ENCODE measurements around the gene WDR64. TPM values are rescaled to one million over a fixed set of nuclear protein-coding genes. Genes with fewer than 3 reads are reported as not detected.

The WDR64 gene
- not detected in 2 replicates for total RNA-seq

GRCh38 chr1:241652012-241652411 lies at the start of gene WDR64:
TSS of gene WDR64 (plus strand) at chr1:241652281. CDS start at chr1:241652485, 204 bp downstream.

GRCh38 chr1:241640149-241640866 lies 11.8 kb upstream of the WDR64 start, which contains the start of the genes CHML and OPN3:
TSS of gene CHML (minus strand) at chr1:241640369. CDS start at chr1:241635766, 4,603 bp downstream.
TSS of gene OPN3 (minus strand) at chr1:241640369. CDS start at chr1:241640254, 115 bp downstream.

GRCh38 chr1:241847796-241848685 lies 196.0 kb downstream of the WDR64 start, which contains the start of gene EXO1:
TSS of gene EXO1 (plus strand) at chr1:241848204. CDS start at chr1:241850426, 2,222 bp downstream.

Other genes with a start within 250 kb of the WDR64 start
- gene FH, start 132.5 kb upstream of the WDR64 start, total RNA-seq, result 46.3 and 53.8 TPM in 2 replicates
- not detected in 2 replicates for gene KMO, start 119.9 kb upstream of the WDR64 start, total RNA-seq
- gene CHML, start 11.9 kb upstream of the WDR64 start, total RNA-seq, result 1.7 TPM in 2 replicates
- 8.2 and 9.0 TPM in 2 replicates for gene OPN3, start 11.9 kb upstream of the WDR64 start, total RNA-seq
- gene EXO1, start 195.9 kb downstream of the WDR64 start, total RNA-seq, result 0.12 and 0.24 TPM in 2 replicates

Data from cardiac ventricle fibroblast (primary cell).